Spleen (tissue), 7 donors: ENCODE data around the gene ATP5PB.

Experiments used
- POLR2A ChIP-seq, 3 donors: fragments of 450-650 bp; IDR thresholded peaks; one replicate each; pipeline ENCODE4 v1.5.1; 2017; ENCODE audit warnings: antibody characterized with exemption in 3 of 3, mild to moderate bottlenecking in 1 of 3
- POLR2AphosphoS5 ChIP-seq, 3 donors: sonication (generic); formaldehyde crosslinking; IDR thresholded peaks; one replicate each; pipeline ENCODE4 v1.5.1; 2017; ENCODE audit warnings: antibody characterized with exemption in 3 of 3
- TF ChIP-seq, protein P1 (sequence below), 11 experiments: fragments of 200-600 bp in 7 of 11; fragments of 450-650 bp in 4 of 11; sonication (generic) in 4 of 11; IDR thresholded peaks in 8 of 11; conservative IDR thresholded peaks in 3 of 11; 1 replicate in 7 of 11; 2 replicates in 4 of 11; pipeline versions ENCODE4 v1.4.0 to v1.8.0; 2016 to 2021; ENCODE audit warnings: antibody characterized with exemption in 11 of 11, inconsistent platforms in 4 of 11, mild to moderate bottlenecking in 1 of 11
- donor health status: DM: no; HTN: no; CAD: no; lungs with moderate emphysema.
- donor health status: DM: no; HTN: no; CAD: no.
- donor health status: DM: no; HTN: no; CAD: no.

DNA sequence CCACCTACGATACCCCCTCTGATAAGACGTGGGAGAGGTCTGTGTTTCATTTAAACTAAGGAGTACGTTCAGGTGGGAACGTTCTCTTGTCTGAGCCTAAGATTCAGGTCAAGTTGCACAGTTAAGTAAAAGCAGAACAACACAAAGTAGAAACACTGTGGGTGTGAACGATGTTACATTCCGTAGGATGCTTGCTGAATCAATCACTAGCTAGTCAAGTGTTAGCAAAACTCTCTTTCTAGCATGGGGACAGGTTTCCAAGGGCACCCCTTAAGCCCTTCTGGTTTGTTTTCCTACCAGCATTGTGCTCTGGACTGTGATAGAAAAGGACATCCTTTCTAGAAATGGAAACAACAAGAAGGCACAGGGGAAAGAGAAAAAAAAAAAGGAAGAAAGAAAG, 37.9 kb downstream of the ATP5PB start:
- TF ChIP-seq, protein P1, sequence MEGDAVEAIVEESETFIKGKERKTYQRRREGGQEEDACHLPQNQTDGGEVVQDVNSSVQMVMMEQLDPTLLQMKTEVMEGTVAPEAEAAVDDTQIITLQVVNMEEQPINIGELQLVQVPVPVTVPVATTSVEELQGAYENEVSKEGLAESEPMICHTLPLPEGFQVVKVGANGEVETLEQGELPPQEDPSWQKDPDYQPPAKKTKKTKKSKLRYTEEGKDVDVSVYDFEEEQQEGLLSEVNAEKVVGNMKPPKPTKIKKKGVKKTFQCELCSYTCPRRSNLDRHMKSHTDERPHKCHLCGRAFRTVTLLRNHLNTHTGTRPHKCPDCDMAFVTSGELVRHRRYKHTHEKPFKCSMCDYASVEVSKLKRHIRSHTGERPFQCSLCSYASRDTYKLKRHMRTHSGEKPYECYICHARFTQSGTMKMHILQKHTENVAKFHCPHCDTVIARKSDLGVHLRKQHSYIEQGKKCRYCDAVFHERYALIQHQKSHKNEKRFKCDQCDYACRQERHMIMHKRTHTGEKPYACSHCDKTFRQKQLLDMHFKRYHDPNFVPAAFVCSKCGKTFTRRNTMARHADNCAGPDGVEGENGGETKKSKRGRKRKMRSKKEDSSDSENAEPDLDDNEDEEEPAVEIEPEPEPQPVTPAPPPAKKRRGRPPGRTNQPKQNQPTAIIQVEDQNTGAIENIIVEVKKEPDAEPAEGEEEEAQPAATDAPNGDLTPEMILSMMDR (IDR thresholded peaks at IDR 0.05 in 8 of 11, conservative IDR thresholded peaks at IDR 0.05 in 3 of 11): no peak
- TF ChIP-seq POLR2A (IDR thresholded peaks at IDR 0.05): no peak
- TF ChIP-seq POLR2AphosphoS5 (IDR thresholded peaks at IDR 0.05): no peak
